ENCODE data around the gene SSBP3.

- TF ChIP-seq POLR2AphosphoS5 (IDR thresholded peaks at IDR 0.05; ENCODE audit: low read depth) (no peak), CTCF (conservative IDR thresholded peaks at IDR 0.05; ENCODE audit: low read depth in 2 of 2) (no peak; a peak in 1 of 4 replicates)
These were observed 126.7 kb downstream of the SSBP3 start for GRCh38 chr1:54279457-54279856.
